GM19463 (cell line): ENCODE measurements around the gene TCF7L2.

Source experiments
- ATAC-seq: cut with Tn5 transposase; IDR thresholded peaks from one replicate; pipeline ENCODE4 v1.9.1; 2021; ENCODE audit warnings: mild to moderate bottlenecking, moderate library complexity; ENCODE audit not compliant: unreplicated experiment

TCF7L2 gene

DNA sequence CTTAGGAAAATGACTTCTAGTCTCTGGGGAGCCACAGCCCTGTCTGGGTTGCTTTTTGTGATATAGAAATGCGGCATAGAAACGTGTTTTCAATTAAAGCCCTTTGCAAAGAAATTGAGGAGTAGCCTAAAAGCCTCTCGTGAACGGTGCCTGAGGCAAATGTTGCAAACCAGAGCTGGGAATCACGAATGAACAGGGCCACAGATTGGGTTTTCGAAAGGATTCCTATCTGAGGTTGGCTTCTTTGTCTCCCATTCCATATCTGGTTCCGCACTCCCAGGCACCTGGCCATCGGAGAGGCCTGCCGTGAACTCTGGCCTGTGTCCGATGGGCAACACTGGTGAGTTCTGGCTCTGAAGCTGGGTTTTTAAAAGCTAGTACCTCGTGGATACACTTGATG lies 221.6 kb downstream of the TCF7L2 start:
- ATAC-seq, result no peak

DNA sequence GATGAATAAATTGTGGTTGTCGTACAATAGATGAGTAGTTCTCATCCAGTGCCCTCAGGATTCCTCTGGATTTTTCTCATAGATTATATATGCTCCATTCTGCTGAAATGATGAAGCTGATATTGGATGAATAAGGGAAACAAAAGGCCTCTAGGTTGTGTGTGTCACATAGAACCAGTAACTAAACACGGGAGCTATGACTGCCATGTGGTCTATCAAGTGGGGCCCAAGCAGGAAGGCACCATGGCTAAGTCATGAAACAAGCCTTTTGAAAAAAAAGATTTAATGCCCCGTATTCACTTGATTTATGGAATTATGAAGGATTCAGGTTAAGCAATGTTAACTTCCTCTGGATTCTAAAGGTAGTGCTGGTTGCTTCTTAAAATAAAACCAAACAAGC lies 225.1 kb downstream of the TCF7L2 start:
- no peak for ATAC-seq

DNA sequence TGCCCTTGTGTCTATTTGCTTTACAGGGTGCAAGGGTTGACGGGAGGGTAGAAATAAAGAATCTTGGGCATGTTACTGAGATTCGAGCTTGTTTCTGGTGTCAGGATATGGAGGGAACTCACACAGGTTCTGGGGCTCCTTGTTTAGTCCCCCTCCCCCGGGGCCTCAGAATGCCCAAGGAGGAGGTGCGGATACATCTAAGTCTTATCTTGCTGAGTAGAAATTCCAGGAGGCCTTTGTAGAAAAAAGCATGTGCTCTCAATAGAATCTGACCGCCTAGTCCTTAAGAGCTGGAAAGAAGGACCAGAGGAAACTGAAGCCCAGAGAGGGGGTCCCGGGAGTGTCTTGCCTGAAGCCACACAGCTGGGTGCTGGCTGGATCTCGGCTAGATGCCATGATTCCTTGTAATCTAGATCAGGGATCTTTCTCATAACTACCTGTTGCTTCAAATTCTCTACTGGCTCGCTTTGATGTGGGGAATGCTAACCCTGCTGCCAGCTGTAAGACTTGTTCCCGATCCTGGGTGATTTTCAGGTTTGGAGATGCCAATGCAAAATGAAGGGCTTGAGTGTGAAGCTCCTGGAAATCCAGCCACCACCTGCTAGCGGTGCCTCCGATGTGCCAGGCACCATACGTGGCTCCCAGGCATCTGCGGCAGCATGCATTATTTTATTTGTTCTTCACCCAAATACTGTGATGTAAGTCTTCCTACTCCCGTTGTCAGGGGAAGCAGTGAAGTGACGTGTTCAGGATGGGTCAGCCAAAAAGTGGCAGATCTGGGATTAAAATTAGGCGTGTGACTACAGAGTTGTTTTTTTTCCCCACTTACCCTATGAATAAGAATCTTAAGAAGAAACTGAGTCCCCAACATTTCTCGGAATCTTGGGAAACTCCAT lies 226.0 kb downstream of the TCF7L2 start:
- ATAC-seq, result no peak

DNA sequence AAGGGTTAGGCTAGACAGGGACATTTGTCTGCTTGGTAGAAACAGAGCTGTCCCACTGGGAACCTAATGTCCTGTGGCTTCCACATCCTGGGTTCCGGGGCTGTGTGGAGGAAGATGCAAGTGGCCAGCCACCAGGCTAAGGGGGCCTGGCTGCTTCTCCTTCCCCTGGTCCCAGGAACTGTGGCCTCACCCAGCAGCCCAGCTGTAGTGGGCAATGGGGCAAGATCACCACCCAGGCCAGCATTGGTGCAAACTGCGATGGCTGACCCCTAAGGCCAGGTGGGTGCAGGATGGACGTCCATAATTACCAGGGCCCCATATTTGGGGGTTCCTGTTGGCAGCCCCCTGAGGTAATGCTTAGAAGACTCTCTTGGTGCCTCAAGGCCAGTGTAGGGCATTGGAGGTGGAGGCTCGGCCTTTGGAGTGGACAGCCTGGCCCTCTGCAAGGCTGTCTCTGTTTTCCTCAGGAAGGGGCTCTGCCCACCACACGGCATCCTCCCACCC lies 226.7 kb downstream of the TCF7L2 start:
- no peak for ATAC-seq

DNA sequence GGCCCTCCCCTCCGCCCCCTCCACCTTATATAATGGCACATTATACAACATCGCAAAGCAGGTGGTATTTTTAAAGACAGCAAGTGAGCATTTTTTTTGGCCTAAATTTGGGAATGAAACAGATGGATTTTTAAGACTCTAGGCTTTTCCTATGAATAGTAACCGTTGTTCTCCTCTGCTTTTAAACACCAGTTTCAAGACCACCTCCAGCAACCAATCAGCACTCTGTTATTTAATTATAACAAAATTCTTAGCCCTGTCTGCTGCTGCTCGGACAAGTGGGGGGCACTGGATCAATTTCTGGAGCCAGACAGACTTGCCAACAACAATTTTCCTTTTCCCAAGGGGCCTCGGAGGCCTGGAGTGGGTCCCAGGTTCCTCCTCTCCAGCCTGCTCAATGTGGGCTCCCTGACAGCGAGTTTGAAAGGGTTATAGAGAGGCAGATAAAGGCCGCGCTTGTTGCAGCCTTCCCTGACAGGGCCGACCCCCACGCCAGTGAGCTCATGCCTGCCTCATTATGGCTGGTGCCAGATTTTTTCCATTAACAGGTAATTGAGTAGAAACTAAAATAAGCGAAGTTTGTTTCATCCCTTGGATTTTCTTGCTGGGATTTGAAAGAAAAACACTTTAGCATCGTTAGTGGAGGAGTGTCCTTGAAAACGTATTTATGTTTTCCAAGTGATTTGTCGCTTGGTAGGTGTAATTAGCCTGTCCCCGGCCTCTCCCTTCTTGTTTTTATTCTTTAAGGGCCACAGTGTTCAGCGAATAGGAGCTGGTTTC lies 227.3 kb downstream of the TCF7L2 start:
- ATAC-seq, result no peak

DNA sequence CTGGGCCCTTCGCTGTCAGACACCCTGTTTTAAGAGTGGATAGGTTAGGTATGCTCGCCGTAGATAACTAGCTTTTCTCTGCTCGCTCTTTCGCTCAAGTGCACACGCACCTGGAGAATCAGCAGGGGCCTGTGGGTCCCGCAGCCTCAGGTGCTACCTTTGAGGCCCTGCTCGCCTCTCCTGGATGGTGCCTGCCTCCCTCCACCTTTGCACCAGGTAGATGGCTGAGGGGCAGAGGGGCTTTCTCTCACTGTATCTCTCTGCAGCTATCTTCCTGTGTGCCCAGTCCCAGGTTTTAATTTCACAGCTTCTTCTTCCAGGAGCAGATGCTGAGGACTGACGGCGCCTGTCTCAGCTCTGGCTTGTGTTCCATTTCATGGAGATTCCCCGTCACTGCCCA lies 227.9 kb downstream of the TCF7L2 start:
- no peak for ATAC-seq

DNA sequence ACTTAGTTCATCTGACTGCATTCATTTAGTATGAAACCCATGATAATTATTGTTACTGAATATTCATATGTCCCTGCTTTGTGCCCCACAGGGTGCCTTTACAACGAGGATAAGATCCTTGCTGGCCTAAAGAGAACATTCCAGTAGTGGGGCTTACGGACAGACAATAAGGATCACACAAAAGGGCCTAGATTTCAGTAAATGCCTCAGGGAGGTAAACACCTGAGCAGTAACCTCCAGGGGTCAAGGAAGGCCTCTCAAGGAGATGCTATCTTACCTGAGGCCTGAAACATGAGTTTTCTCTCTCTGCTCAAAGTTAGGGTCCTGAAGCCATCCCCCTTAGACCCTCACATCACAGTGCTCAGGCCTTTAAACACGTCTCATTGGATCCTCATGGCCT lies 228.7 kb downstream of the TCF7L2 start:
- ATAC-seq, result no peak

DNA sequence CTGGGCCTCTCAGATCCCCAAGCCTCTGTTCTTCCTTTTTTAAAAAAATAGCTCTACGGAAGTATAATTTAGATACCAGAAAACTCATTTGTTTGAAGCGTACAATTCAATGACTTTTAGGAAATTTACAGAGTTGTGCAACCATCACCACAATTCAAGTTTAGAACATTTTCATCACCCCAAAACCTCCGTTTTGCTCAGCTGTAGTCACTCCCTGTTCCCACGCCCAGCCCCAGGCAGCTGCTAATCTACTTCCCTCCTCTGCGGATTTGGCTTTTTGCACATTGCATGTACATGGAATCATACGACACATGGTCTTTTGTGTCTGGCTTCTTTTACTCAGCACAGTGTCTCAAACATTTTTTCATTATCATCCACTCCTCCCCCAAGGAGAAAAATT lies 229.2 kb downstream of the TCF7L2 start:
- ATAC-seq, result no peak

DNA sequence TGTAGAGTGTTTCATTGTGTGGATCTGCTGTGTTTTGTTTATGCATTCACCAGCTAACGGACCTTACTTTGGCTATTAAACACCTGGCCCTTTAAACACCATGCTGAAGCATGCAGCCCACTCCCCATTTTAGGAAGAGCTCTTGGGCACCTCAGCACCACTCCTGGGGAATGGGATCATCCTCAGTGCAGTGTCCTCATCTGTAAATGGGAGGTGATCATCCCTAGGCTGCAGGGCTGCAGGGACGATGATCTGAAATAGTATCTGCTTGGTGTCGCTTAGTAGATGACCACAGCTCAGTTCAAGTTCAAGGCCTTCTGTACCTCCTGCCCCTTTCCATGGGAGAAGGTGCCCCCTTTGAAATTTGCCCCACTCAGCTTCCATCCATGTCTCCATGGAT lies 229.9 kb downstream of the TCF7L2 start:
- ATAC-seq, result no peak

DNA sequence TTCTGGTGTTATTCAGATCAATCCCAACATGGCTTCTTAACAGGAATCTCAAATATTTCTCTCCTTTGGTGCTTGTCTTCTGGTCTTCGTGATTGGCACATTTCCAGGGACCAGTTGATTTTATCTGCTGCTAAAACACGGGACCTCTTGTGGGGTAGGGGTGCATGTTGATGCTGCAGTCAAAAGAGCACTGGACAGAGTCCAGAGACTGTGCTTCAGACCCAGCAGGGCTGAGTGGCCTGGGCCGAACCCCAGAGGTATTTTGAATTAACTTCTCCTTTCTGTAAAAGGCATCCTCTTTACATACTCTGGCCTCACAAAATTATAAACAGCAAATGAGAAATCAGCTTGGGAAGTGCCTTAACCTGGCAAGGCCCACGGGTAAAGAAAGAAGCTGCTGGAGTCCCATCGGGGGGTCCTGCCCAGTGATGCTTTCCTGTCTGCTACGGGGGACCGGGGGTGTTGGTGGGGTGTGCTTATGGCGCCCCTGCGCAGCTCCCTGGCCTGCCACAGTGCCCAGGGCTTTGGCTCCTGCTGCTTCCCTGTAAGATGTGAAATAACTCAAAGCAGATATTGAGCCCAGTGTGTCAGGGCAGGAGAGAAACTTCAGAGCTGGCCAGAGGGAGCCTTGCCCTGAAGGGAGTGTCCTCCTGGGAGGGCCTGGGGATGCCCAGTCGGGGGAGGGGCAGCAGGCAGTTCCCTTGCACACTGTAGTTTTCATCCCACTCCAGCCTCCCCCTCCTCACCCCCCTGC lies 230.5 kb downstream of the TCF7L2 start:
- no peak for ATAC-seq

DNA sequence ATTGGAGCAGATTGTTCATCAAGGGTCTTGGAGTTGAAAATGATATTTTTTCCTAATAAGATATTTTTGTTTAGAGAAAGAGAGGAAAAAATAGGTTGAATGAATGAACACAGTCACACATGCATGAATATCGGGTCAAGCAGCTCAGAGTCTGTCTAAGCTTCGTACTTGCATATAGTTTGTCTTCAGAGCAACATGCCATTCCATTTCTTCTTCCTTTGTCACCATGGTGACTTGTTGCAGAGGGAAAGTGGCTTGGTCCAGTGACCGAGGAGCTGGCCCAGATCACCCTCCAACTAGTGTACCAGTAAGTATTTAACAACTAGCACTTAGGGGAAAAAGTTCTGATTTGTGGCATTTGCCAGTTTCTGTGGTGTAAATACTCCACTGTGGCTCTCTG lies 232.1 kb downstream of the TCF7L2 start:
- no peak for ATAC-seq

DNA sequence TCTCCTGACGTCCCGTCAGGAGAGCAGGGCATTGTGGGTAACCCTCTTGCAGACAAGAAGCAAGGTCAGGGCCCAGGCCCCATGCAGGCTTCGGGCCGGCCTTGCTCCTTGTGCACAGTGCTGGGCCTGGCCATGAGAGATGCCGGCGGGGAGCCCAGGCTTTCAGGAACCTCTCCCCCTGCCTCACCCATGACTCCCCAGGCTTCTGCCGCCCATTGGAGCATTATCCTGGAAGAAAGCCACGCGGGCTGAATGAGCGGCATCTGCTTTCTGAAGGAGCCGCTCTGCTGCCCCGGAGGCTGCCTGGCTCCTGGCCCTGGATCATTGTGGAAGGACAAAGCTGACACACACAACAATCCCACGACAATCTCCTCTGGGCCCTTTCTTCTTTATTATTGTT lies 233.5 kb downstream of the TCF7L2 start:
- no peak for ATAC-seq

DNA sequence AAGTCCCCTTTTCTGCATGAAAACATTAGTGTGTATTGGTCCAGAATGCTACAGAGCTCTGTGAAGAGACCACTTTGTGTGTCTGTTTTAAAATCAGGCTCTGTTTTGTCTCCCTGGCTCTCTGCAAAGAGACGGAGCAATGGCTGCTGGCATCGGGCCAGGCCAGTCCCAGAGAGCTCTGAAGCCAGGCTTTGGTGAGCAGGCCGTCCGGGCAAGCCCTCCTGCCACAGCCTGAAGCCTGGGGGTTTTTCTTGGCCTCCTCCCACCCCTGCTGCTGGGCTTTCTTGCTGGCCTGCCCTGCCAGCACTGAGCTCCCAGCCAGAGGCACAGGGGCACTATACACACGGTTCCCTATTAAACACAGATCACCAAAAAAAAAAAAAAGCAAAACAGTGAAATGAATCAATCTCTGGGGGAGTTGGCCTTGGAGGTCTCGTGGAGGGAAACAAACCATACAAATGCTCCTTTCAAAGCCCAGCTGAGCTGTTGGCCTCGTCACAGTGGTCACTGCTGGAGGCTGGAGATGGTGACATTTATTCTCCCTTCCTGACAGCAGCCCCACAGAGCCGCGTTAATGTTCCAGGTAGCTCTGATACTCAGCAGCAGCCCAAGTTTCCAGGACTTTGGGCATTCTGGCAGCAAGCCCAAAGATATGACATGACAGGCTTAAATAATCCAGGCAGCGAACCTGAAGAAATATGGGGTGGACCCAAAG lies 237.2 kb downstream of the TCF7L2 start:
- no peak for ATAC-seq

DNA sequence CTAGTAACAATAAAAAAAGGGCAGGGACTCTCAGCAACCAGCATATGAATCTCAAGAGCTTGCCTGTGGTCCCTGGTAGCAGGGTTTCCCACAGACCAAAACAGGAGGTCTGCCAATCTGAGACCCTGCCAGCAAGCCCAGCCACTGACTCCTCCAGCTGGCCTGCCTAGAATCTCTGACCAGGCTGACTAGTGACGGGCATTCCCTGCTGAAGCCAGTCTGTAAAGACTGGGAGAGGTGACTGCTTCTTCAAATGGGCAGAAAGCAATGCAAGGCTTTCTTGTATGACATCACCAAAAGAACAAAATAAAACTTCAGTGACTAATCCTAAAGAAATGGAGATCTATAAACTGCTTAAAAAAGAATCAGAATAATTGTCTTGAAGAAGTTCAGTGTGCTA lies 249.4 kb downstream of the TCF7L2 start:
- ATAC-seq, result no peak

DNA sequence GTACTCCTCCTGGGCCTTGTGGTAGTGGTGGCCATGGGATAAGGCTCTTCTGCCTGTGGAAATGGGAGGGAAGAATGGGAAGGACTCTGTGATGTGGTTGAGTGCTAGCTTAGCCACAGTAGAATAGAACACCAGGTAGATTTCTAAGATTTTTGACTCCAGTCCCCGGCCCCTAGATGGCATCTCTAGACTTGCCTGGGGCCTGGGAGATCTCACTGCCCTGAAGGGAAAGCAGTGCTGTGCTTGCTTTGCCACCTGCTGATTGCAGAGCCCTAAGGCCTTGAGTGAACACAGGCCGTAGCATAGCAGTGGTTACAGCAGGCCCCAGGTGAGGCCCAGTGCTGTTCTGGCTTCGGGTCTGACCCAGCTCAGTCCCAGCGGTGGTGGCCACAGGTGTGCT lies 252.0 kb downstream of the TCF7L2 start:
- no peak for ATAC-seq

DNA sequence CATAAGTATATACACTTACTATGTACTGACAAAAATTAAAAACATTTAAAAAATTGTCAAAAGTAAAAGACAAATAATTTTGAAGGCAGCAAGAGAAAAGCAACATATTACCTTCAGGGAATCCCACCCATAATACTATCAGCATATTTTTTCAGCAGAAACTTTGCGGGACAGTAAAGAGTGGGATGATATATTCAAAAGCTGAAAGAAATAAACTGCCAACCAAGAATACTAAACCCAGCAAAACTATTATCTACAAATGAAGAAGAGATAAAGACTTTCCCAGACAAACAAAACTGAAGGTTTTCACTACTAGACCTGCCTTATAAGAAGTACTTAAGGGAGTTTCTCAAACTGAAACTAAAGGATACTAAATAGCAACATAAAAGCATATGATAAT lies 257.9 kb downstream of the TCF7L2 start:
- no peak for ATAC-seq

DNA sequence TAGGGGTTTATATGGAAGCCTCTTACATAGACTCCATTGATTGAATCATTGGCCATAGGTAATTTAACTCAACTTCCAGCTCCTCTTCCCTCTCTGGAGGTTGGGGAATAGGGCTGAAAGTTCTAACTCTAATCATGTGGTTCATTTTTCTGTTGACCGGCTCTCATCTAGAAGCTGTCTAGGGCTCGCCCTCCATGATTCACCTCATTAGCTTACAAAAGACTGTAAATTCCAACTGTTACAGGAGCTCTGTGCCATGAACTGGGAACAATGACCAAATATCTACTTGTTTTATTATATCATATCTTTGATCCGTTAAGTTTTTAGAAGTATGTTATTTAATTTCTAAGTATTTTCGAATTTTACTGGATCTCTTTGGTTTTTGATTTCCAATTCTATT lies 263.0 kb downstream of the TCF7L2 start:
- ATAC-seq, result no peak

DNA sequence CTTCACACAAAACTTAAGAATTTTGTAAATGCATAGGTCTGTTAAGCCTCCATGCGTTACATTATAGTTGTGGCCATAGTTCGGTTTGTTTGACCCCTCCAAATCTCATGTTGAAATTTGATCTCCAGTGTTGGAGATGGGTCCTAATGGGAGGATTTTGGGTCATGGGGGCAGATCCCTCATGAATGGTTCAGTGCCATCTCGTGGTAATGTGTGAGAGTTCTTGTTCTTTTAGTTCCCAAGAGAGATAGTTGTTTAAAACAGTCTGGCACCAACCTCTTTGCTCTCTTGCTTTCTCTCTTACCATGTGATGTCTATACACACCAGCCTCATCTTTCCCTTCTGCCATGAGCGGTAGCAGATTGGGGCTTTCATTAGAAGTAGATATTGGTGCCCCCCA lies 264.3 kb downstream of the TCF7L2 start:
- ATAC-seq, result no peak

DNA sequence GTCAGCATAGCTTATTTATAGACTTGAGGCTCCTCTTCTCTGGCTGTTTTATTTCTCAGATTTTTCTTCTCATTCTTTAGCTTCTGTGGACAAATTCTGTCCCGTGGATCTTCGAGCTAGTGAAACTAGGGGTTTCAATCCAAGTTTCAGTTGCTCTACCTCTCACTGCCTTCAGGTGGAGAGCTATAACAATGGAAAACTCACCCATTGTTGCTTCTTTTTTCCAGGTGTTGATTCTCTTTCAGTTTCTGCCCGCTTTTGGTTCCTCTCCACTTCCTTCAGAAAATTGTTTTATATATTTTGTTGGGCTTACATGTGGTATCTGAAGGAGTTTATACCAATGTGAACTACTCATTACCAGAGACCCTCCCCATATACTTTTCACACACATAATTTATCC lies 266.1 kb downstream of the TCF7L2 start:
- ATAC-seq, result no peak
